ENCODE data around the gene TRAPPC5.

TRAPPC5 gene

GRCh38 chr19:7694499-7694898 is 13.9 kb downstream of the TRAPPC5 start:
- DNase-seq (ENCODE audit: low read depth), result peak; percentile 41
- H3K4me3 ChIP-seq (ENCODE audit: low read depth, low read length), result no peak overlapping the region
- TF ChIP-seq MAX (IDR thresholded peaks at IDR 0.05; ENCODE audit: low read depth, low read length), result no peak
- no peak for TF ChIP-seq POLR2A (IDR thresholded peaks at IDR 0.05; ENCODE audit: extremely low read depth, insufficient read length)
- no peak for TF ChIP-seq MYC (IDR thresholded peaks at IDR 0.05; ENCODE audit: low read depth, low read length)
- no peak for TF ChIP-seq CTCF (IDR thresholded peaks at IDR 0.05; ENCODE audit: low read depth, low read length)

GRCh38 chr19:7697721-7698287 is 17.2 kb downstream of the TRAPPC5 start:
- H3K4me3 ChIP-seq (ENCODE audit: low read depth, low read length), result no peak overlapping the region
- TF ChIP-seq MYC (IDR thresholded peaks at IDR 0.05; ENCODE audit: low read depth, low read length), result no peak
- TF ChIP-seq POLR2A (IDR thresholded peaks at IDR 0.05; ENCODE audit: extremely low read depth, insufficient read length), result no peak
- no peak for TF ChIP-seq CTCF (IDR thresholded peaks at IDR 0.05; ENCODE audit: low read depth, low read length)
- TF ChIP-seq MAX (IDR thresholded peaks at IDR 0.05; ENCODE audit: low read depth, low read length), result no peak
- no peak for DNase-seq (ENCODE audit: low read depth)

- no peak overlapping the region for H3K4me3 ChIP-seq (ENCODE audit: low read depth, low read length)
- TF ChIP-seq MYC (IDR thresholded peaks at IDR 0.05; ENCODE audit: low read depth, low read length) (no peak), MAX (IDR thresholded peaks at IDR 0.05; ENCODE audit: low read depth, low read length) (no peak), CTCF (IDR thresholded peaks at IDR 0.05; ENCODE audit: low read depth, low read length) (no peak)
- DNase-seq (ENCODE audit: low read depth), result no peak
These were observed 17.9 kb downstream of the TRAPPC5 start for GRCh38 chr19:7698583-7698982.

- no peak for TF ChIP-seq MAX (IDR thresholded peaks at IDR 0.05; ENCODE audit: low read depth, low read length)
- no peak for TF ChIP-seq CTCF (IDR thresholded peaks at IDR 0.05; ENCODE audit: low read depth, low read length)
- no peak for DNase-seq (ENCODE audit: low read depth)
- no peak overlapping the region for H3K4me3 ChIP-seq (ENCODE audit: low read depth, low read length)
These were observed 18.4 kb downstream of the TRAPPC5 start for GRCh38 chr19:7699003-7699402.

GRCh38 chr19:7699417-7700401 is 19.1 kb downstream of the TRAPPC5 start:
- no peak for TF ChIP-seq MYC (IDR thresholded peaks at IDR 0.05; ENCODE audit: low read depth, low read length)
- TF ChIP-seq CTCF (IDR thresholded peaks at IDR 0.05; ENCODE audit: low read depth, low read length), result no peak
- TF ChIP-seq POLR2A (IDR thresholded peaks at IDR 0.05; ENCODE audit: extremely low read depth, insufficient read length), result no peak
- H3K4me3 ChIP-seq (ENCODE audit: low read depth, low read length), result no peak overlapping the region
- DNase-seq (ENCODE audit: low read depth), result no peak
